Subcutaneous adipose tissue (tissue), 4 donors: ENCODE results near the gene CNTN4. TPM values are rescaled to one million over a fixed set of nuclear protein-coding genes. Genes with fewer than 3 reads are reported as not detected.

Experiments
- CTCF ChIP-seq: fragments of 450-650 bp; IDR thresholded peaks from one replicate; pipeline ENCODE4 v1.5.1; 2016; ENCODE audit warnings: low read depth, mild to moderate bottlenecking, control low read depth, antibody characterized with exemption, moderate library complexity
- total RNA-seq, 4 donors: library from RNA; depleted of rRNA; stranded (reverse); fragments of >200 nt; gene quantifications; one replicate each; pipeline ENCODE4 v1.1.0, GENCODE V29; 2016

The CNTN4 gene
- total RNA-seq, 4 donors from 2014 or later = 4.2 to 10.5 (median 4.6) TPM

GRCh38 chr3:2153547-2153946, 54.9 kb downstream of the CNTN4 start:
- TF ChIP-seq CTCF = no peak

- no peak for TF ChIP-seq CTCF
These were observed 56.0 kb downstream of the CNTN4 start for GRCh38 chr3:2154621-2155020.

- no peak for TF ChIP-seq CTCF
These were observed 57.7 kb downstream of the CNTN4 start for GRCh38 chr3:2156244-2156847.

GRCh38 chr3:2158828-2159227, 60.2 kb downstream of the CNTN4 start:
- TF ChIP-seq CTCF = no peak

GRCh38 chr3:2166552-2166951, 67.9 kb downstream of the CNTN4 start:
- no peak for TF ChIP-seq CTCF

- no peak for TF ChIP-seq CTCF
These were observed 74.0 kb downstream of the CNTN4 start for GRCh38 chr3:2172561-2173171.

GRCh38 chr3:2180634-2181033, 82.0 kb downstream of the CNTN4 start:
- TF ChIP-seq CTCF = no peak
